NCI-H2029 (cell line): ENCODE results near the gene ZNF33B.
A peak's percentile ranks its signal among the peaks of the same experiment; 100 is the strongest.
"Not testable (repeated sequence)": the region's sequence is repeated elsewhere in the genome, so short reads cannot be mapped to it uniquely, and the experiment has no call there.

Experiments used
- DNase-seq: peaks from one replicate; lab custom pipeline; 2025; lab: John Stamatoyannopoulos, UW

The ZNF33B gene

DNA sequence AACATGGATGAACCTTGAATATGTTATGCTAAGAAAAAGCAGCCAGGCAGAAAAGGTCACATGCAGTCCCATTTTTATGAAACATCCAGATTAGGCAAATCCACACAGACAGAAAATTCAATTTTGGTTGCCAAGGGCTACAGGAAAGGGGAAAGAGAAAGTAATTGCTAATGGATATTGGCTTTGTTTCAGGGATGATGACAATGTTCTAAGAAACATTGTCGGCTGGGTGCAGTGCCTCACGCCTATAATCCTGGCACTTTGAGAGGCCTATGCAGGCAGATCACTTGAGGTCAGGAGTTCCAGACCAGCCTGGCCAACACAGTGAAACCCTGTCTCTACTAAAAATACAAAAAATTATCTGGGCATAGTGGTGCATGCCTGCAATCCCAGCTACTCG is 23.0 kb downstream of the ZNF33B start:
- no peak for DNase-seq

DNA sequence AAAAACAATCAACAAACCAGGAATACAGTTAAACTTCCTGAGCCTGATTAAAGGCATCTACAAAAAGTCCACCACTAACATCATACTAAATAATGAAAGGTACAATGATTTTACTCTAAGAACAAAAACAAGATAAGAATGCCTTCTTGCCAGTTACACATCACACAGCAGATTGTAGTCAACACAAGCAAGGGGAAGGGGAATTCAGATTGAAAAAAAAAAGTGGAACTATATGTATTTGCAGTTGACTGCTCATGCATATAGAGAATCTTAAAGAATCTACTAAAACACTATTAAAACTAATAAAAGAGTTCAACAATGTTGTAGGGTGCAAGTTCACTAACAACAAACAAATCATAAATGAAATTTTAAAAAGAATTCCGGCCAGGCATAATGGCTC is 28.5 kb downstream of the ZNF33B start:
- no peak for DNase-seq

DNA sequence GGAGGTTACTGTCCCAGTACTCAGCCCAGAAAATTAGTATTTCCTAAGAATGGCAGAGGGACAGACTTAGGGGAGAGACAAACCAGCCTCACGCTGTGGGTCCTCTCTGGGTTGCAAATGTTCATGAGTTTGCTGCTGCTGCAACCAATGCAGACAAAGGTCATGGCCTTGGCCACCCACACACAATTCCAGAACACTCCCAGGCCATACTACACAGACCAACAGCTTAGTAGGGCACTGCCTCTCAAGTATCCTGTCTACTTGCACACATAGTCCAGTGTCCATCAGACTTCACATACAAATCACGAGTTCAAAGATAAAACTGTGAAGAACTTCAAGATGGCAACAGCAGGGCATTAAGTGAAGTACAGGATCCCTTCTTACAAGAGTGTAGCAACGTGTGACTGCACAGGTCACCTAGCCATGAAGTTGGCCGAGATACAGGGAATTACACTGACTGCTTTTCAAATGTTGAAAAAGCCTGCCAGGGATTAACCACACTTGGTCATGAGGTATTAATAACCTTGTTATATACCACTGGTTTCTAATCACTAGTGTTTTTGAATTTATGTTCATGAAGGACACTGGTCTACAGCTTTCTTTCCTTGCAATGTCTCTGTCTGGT is 40.0 kb downstream of the ZNF33B start:
- no peak for DNase-seq

DNA sequence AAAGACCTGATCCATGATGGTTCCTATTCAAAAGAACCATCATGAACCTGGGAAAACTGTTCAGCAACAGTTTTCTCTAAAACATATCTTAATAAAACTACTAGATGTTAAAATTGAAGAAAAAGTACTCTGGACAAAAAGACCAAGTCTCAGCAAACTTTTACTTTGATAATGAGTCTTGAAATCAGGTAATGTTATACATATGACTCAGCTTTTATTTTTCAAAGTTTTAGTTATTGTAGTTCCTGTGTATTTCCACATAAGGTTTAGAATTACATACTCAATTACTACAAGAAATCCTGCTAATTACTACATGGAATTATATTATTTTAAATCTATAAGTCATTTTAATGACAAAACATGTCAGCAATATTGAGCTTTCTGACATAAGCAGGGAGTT is 42.2 kb downstream of the ZNF33B start:
- DNase-seq = no peak

DNA sequence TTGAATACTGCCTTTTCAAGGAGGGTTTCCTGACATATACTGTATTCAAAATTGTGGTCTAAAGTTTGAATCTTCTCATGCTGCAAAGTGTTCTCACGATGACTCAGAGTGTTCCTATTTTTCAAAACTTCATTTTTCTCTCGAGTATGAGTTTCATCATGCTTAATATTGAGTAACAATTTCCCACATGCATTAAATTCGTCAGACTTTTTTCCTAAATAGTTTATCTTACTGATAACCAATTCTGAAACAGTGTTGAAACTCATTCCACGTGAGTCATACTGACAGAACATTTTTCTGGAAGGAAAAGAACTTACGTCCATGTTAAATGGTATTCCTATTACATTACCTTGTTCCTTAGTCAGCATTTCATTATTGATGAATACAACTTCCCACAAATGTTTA is 44.1 kb downstream of the ZNF33B start:
- DNase-seq = no peak

DNA sequence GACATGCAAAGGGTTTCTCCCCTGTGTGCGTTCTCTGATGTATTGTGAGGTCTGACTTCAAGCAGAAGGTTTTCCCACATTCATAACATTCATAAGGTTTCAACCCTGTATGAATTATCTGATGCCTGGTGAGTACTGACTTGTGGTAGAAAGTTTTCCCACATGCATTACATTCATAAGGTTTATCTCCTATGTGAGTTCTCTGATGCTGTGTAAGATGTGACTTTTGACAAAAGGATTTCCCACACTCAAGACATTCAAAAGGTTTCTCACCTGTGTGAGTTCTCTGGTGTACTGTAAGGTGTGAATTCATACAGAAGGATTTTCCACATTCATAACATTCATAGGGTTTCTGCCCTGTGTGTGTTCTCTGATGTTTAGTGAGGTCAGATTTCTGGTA is 45.1 kb downstream of the ZNF33B start:
- no peak for DNase-seq

DNA sequence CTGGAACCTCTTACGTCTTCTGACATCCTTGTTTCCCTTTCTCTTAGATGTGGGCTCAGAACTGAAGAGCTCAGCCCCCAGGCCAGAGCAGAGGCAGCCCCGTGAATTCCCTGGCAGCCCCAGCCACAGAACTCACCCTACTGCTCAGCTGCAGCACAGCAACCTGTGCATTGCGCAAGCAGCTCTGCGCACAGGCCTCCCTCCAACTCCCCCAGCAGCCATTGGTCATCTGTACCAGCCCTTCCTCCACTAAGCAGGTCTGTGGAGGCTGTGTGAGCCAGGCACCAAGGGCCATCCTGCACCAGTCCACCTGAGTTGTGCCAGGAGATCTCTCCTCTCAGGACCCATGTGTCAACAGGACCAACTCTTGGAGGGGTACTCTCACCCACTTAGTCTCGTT is 54.5 kb downstream of the ZNF33B start:
- DNase-seq = no peak

DNA sequence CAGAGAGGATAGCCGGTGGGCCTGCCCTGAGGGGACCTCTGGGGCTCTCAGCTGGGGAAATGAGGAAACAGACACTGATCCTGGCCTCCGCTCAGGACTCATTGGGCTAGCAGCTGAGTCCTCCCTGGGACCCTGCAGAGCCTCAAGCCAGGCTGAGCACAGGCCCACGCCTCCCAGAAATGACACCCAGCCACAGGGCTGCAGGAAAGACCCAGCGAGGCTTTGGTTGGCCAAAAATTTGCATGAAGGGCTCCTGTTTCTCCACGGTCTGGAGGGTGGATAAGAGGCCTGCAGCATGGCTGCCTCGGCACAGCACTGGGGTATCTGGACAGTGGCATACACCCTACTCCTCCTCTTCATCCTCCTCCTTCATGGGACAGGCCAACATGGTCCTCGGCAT is 60.4 kb downstream of the ZNF33B start:
- DNase-seq = no peak

DNA sequence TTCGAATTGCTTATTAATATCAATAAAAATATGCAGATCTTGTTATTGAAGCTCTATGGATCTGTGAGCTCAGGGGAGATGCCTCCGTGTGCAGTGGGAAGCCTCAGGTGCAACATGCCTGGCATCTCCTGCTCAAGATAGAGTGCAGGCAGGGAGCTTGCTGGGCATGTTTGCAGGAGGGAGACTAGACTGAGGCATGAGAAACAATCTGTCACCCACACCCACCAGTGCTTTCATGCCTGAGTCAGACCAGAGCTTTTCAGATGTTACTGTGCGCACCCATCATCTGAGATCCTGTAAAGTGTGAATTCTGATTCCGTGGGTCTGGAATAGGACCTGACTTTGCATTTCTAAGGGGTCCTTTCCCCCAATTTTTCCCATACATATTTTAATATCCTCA is 62.0 kb downstream of the ZNF33B start:
- DNase-seq = no peak

DNA sequence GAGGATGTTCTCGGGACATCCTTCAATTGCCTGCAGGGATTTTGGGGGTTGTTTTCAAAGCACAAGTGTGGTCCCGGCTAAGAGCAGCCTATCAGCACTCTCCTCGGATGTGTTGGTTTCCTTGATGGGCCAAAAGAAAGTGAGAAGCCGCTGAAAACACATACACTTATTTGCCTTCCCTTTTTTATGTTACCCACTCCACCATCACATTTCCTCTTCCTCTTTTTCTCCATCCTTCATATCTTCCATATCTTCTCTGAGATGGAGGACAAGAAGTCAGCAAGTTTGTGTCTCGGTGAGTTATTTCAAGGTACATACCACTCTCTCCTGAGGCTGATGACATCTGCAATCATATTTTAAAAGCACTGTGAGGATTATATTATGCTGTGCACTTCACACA is 64.0 kb downstream of the ZNF33B start:
- no peak for DNase-seq

DNA sequence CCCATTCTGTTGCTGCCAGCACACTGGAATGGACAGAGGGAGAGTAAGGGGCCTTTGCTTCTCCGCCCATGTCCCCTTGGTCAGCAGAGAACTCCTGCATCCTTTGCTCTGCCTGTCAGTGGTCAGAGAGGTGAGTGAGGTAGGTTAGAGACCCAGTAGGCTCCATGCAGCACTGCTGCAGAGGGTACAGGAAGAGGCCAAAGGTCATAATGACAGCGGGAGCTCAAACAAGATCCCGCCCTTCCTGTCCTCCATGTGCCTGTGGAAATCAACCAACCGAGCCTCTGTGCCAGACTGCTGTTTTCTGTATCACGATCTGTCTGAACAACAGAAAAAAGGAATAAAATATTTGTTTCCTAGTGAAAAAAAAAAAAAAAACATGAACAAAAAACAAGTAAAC is 81.4 kb downstream of the ZNF33B start:
- DNase-seq = no peak

DNA sequence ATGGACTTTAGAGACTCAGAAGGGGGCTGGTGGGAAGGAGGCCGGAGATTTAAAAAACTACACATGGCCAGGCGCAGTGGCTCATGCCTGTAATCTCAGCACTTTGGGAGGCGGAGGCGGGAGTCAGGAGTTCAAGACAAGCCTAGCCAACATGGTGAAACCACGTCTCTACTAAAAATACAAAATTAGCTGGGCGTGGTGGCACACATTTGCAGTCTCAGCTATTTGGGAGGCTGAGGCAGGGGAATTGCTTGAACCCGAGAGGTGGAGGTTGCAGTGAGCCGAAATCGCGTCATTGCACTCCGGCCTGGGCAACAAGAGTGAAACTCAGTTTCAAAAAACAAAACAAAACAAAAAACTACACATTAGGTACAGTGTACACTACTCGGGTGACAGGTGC is 84.8 kb downstream of the ZNF33B start:
- not testable (repeated sequence) for DNase-seq

DNA sequence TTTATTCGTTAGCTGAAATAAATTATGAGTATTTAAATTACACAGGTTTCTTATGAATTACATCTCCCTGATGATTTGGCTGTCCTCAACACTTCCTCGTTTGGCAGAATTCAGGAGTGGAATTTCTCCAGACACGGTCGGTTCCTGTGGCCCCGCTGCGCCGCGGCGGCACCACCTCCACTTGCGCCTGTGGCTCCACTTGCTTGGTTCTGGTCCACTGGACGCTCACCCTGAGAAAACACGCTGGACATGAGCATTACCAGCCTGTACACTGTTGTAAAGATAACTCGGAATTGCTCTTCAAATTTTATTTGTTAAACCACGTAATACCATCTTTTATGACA is 85.3 kb downstream of the ZNF33B start:
- no peak for DNase-seq

DNA sequence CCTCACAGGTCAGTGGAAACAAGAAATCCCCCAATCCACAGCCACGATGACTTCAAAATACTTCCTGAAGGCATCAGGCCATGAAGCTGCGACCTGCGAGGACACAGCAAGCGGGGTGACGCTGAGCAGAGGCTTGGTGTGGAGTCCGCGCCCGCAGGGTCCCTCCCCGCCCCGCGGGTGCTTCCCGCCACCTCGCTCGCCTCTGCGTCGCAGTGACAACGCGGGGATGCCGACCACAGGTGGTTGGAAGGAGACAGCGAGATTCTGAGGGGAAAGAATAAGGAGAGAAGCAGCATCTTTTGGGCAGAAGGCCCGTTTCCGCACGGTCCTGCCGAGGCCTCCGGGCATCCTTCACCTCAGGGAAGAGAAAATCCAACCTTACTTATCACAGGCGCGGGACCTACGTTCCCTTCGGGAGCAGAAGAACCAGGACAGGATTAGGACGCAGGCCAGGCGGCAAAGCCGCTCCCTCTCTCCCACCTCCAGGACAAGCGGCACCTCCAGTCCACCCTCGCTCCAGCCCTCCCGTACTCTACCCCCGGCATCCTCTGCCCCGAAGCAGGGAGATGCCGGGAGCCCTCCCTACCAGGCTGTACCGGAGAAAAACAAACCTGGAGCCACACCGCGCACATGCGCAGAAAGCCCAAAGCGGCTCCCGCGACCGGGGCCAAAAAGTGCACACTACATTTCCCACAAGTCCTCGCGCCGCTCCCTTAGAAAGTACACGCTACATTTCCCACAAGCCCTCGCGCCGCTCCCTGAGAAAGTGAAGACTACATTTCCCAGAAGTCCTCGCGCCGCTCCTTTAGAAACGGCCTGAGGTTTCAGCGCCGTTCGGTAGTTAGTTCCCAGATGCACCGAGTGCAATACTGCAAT is 85.9 kb downstream of the ZNF33B start:
- peak; percentile 81 for DNase-seq

DNA sequence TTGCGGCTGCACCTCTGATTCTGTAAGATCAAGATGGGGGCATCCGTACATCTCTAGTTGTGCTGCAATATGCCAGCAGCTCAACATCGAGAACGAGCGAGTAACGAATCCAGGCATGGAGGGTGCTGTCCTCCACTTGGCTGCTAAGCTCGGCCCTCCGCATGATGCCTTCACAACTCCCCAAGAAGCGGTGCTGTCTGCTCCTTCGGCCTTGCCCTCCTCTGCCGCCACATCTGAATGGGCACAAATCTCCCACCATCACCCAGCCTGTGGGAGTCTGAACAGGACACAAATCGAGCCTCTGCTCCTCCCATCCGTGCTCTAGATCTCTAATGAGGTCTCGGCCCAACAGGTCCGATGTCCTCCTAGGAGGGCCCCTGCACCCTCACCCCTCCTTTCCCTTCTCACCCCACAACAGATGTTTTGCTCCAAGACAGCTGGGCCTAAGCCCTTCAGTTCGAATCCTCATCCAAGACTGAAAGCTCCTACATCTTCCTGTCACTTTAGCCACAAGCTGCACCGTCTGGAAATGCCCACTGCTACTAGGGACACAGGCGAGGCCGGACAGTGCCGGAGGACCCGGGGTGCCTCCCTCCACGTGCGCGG is 86.7 kb downstream of the ZNF33B start:
- no peak for DNase-seq

DNA sequence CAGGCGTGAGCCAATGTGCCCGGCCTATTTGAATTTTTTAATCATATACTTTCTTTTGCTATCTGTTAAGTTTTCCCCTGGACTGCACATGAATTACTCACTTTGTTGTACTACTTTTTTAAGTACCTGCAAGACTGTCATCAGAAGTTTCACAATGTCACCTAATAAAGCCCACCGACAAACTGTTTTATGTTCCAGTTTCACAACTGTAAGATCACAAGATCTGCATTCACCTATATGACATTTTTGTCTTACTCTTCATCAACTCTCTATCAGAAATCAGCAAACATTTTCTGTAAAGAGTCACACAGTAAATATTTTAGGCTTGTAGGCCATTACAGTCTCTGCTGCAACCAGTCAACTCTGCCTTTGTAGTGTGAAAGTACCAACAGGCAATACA is 88.5 kb downstream of the ZNF33B start:
- DNase-seq = no peak

DNA sequence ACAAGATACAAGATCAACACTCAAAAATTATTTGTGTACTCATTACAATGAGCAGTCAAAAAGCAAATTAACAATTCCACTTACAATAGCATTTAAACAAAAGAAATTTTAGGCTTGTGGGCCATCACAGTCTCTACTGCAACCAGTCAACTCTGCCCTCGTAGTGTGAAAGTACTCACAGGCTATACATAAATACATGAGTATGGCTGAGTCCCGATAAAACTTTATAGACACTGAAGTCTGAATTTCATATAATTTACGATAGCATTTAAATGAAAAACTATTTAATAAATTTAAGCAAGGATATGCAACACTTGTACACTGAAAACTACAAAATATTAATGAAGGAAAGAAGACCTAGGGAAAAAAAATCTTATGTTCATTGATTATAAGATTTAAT is 90.1 kb downstream of the ZNF33B start:
- DNase-seq = no peak

DNA sequence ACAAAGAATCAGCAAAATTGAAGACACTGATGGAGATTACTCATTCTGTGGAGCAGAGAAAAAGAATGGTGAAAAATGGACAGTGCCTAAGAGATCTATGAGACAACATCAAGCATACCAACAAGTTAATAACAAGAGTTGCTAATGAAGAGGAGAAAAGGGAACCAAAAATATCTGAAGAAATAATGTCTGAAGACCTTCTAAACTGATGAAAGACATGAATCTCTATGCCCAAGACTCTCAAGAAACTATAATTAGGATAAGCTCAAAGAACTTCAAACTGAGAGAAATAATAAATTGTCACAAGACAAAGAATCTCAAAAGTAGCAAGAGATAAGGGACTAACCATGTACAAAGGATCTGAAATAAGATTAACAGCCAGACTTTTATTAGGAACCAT is 93.4 kb downstream of the ZNF33B start:
- no peak for DNase-seq

DNA sequence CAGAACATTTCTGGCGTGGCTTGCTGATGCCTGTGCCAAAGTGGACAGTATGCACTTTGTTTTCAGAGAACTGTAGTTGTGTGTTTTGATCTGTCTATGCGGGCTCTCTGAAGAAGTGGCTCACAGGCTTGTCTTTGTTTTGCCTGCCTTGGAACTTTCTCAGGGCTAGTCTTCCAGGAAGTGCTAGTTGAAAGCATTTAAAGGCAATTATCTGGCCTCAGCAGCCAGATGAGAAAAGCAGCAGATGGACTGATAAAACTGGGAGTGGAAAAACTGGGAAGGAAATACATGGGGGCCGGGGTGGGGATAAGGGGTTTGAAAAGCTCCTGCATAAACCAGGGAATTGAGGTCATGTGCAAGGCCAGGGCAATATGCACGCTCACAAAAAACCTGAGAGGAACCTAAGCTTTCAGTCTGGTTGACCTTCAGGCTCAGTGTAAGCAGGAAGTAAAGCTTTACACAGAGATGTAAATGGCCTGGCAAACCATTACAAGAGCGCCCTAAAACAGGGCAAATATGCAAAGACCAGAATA is 94.5 kb downstream of the ZNF33B start:
- no peak for DNase-seq
